Embryonic facial prominence (tissue), 1 donor: ENCODE results near the gene SKI.
"Not testable (repeated sequence)": the region's sequence is repeated elsewhere in the genome, so short reads cannot be mapped to it uniquely, and the experiment has no call there.

ENCODE experiments used
- DNase-seq: peaks from one replicate; pipeline ENCODE4 v3.0.0-alpha.2; 2016; ENCODE audit errors: extremely low spot score

Gene SKI

GRCh38 chr1:2320006-2320405, 91.9 kb downstream of the SKI start:
- DNase-seq = no peak

DNA sequence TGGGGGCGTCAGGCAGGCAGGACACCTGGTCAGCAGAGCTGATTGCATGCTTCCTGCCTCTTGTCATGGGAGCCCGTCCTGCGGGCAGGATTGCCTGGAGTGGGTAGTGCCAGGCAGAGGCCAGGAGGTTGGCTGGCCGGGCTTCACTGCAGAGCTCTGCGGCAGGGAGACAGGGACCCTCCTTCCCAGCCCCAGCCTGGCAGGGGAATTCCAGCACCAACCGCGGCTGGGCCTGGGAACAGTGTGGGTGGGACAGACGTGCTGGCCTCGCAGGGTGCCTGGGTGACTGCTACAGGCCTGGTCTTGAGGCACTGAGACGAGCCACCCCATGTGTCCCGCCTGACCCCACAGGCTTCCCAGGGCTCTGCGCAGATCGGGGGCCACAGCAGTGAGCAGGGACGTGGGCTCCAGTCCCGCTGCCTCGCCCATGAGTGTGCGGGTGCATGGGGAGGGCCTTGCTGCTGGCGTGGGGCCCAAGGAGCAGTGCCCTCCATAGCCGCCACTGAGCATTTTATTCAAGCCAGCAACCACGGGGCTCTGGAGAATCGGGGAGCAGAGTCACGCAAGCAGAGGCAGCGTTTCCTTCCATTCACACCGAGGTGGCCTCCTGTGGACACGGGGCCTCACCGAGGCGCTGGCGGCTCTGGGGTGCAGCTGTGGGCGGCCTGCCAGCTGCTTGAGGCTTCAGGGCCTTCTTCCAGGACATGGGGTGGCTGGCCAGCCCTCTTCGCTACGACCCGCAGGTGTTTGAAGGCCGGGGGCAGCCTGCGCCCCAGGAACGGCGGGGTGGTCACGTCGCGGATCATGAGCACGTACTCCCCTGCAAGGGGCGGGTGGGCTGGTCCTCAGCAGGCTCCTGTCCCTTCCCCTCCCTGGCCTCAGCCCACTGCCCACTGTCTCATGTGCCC, 92.9 kb downstream of the SKI start:
- no peak for DNase-seq

- DNase-seq = peak; percentile 92
Measured at GRCh38 chr1:2322065-2322571, 94.0 kb downstream of the SKI start.

DNA sequence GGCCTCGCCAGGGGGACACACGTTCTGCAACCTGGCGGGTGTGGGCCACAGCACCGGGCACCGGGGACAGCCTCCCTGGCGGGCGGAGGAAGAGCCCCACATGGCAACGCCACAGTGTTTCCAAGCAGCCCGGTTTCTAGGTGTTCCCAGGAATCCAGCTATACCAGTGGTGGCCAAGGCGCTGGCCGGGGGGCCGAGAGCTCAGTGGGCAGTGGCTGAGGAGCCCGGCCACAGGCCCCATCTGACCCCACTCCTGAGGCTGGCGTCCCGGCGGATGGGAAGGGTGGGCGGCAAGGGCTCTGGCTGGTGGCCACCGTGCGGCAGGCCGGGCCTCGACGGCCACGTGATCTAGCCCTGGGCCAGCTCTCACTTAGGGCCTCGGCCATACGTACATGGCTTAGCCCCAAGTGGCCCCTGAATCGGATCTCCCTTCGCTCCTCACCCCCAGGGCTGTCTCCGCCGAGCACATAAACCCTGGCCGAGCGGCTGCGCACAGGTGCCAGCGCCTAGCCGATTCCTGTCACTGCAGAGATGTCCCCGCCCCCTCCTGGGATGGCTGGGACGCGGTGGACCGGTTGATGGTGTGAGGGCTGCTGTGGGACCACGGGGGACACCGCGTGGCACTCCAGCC, 94.6 kb downstream of the SKI start:
- DNase-seq = no peak

- DNase-seq = no peak
Measured at GRCh38 chr1:2323451-2323974, 95.4 kb downstream of the SKI start.

DNA sequence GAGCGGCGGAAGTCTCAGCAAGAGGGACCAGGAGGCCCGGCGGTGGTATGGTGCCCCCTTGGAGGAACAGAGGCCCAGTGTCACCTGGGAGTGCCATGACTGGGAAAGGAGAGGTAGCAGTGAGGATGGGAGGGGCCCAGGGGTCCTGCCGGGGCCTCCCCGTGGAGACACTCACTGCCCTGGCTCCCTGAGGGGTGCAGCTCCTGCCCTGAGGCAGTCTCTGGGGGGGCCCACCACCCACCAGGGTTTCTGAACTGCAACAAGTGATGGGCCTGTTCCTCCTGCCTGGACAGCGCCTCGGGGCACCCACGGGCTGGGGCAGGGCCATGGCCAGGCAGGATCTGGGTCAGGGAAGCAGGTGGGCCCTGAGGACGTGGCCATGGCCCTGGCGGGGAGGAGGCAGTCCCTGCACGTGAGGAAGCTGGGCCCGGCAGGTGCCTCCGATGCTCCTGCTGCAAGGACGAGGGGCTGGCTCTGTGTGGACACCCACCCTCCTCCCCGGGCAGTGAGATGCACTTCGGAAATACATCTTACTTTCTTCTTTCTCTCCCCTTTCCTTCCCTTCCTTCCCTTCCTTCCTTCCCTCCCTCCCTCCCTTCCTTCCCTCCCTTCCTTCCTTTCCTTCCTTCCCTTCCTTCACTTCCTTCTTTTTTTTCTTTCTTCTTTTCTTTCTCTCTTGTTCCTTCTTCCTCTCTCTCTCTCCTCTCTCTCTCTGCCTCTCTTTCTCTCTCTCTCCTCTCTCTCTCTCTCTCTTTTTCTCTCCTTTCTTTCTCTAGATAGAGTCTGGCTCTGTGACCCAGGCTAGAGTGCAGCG, 96.6 kb downstream of the SKI start:
- no peak for DNase-seq

GRCh38 chr1:2326524-2326923, 98.4 kb downstream of the SKI start:
- DNase-seq = no peak

DNA sequence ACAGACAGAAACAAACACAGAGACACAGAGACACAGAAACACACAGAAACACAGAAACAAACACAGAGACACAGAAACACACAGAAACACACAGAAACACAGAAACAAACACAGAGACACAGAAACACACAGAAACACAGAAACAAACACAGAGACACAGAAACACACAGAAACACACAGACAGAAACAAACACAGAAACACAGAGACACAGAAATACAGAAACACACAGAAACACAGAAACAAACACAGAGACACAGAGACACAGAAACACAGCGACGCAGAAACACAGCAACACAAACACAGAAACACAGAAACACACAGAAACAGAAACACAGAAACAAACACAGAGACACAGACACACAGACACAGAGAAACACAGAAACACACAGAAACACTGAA, 99.0 kb downstream of the SKI start:
- DNase-seq = not testable (repeated sequence)

DNA sequence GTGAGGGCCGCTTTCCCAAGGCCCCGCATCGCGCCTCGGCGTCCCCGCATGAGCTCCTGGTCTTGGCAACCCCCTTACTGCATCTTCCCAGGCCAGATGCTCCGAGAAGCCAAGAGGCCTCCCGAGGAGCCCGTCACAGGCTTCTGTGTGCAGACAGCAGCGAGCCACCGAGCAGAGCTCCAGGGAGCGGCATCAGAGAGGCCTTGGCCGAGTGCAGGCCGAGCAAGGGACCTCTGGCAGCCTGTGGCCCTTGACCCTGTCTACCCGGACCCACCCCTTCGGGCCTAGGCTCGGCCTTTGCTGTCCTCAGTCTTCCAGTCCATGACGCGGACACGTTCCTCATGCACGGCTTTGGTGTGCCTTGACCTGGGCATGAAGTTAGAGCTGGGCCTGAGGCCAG, 99.7 kb downstream of the SKI start:
- no peak for DNase-seq

GRCh38 chr1:2328676-2329455, 100.7 kb downstream of the SKI start:
- no peak for DNase-seq

GRCh38 chr1:2330035-2330434, 101.9 kb downstream of the SKI start:
- DNase-seq = no peak

DNA sequence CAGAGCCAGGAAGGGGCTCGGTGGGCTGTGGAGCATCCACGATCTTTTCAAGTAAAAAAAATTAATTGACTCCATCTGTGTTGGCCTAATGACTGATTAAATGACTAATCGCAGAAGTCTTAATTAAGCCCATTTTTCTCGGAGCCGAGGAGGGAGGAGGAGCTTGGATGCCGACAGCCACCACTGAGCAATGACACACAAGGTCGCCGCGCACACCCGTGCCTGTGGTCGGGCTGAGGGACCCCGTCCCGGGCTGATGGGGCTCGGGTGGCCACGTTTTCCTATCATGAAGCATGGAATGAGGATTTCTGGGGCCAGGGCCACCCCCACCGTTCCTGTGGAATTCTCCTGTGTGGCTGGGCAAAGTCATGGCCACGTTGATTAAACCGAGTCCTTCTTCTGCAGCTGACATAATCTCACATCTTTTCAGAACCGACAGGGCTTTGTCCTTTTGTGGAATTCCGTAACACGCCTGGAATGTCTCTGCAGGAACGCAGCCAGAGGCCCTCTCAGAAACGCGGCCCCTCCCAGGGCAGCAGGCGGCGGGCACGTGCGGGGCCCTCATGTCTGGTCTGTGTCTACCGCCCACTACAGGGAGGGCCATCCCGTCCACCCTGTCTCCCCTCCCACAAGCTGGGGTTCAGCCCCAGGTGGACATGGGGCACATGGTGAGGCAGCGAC, 102.5 kb downstream of the SKI start:
- DNase-seq = peak; percentile 74

GRCh38 chr1:2331200-2331544, 103.1 kb downstream of the SKI start:
- no peak for DNase-seq

GRCh38 chr1:2331580-2331979, 103.5 kb downstream of the SKI start:
- DNase-seq = not testable (repeated sequence)

DNA sequence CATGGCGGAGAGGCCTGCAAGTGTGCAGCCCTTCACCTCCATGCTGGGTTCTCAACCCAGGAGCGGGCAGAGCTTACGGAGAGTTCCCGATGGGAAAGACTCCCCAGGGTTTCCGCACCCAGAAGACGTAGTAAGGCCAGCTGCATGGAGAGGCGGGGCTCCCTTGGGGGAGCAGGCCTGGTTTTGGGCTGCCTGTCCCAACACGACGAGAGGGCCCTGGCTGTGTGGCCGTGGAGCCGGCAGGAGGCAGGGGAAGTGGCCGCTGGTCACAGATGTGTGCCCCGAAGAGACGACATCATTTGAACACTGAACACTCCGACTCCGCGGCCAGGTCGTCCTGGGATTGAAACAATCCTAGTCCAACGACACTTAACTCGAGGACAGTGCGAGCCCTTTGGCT, 106.2 kb downstream of the SKI start:
- DNase-seq = no peak

DNA sequence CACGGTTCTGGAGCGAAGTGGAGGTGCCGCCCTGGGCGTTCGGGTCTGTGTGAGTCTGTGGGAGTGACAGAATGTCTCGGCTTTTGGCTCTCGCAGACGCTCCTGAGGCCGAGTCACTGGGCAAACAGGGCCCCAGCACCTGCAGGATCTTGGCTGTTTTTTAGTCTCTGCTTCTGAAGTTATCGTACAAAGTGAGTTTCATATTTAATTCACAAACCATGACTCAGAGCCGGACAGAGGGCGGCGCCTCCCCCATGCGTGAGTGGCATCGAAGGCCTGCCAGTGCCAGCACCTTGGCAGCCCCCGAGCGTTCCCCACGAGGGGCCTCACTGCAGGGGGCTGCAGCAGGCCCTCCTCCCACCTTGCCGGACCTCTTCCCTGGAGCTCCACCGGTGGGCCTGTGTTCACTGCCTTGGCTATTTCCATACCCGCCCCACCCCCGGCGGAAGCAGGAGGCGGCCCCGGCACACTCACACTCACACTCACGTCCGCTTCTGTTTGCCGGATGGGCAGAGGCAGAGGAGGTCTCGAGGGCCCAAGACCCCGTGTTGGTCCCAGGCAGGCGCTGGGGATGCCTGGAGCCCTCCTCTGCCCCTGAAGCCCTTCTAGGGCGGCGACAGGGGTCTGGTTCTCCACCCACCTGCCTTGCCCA, 106.9 kb downstream of the SKI start:
- DNase-seq = no peak

- DNase-seq = no peak
Measured at GRCh38 chr1:2335721-2336455, 107.8 kb downstream of the SKI start.

- DNase-seq = no peak
Measured at GRCh38 chr1:2336499-2336898, 108.4 kb downstream of the SKI start.

- no peak for DNase-seq
Measured at GRCh38 chr1:2337081-2337480, 109.0 kb downstream of the SKI start.
